HG02642 (cell line): ENCODE results near the gene ADAMTS3.
"Not testable (repeated sequence)": the region's sequence is repeated elsewhere in the genome, so short reads cannot be mapped to it uniquely, and the experiment has no call there.

Experiments
- ATAC-seq: cut with Tn5 transposase; IDR thresholded peaks from one replicate; pipeline ENCODE4 v1.9.1; 2021; ENCODE audit warnings: mild to moderate bottlenecking; ENCODE audit not compliant: unreplicated experiment, poor library complexity

The ADAMTS3 gene

GRCh38 chr4:72484981-72485380 lies 84.0 kb downstream of the ADAMTS3 start:
- no peak for ATAC-seq

- ATAC-seq, result no peak
Measured at GRCh38 chr4:72473434-72473900, 95.6 kb downstream of the ADAMTS3 start.

- ATAC-seq, result no peak
Measured at GRCh38 chr4:72471816-72472215, 97.2 kb downstream of the ADAMTS3 start.

GRCh38 chr4:72468904-72469502 lies 100.0 kb downstream of the ADAMTS3 start:
- no peak for ATAC-seq

GRCh38 chr4:72467633-72468032 lies 101.4 kb downstream of the ADAMTS3 start:
- no peak for ATAC-seq

- ATAC-seq, result no peak
Measured at GRCh38 chr4:72463724-72464123, 105.3 kb downstream of the ADAMTS3 start.

- no peak for ATAC-seq
Measured at GRCh38 chr4:72457158-72457557, 111.9 kb downstream of the ADAMTS3 start.

- no peak for ATAC-seq
Measured at GRCh38 chr4:72451349-72451748, 117.7 kb downstream of the ADAMTS3 start.

GRCh38 chr4:72449705-72450104 lies 119.3 kb downstream of the ADAMTS3 start:
- ATAC-seq, result no peak

GRCh38 chr4:72448231-72448630 lies 120.8 kb downstream of the ADAMTS3 start:
- ATAC-seq, result no peak

- ATAC-seq, result no peak
Measured at GRCh38 chr4:72446353-72447055, 122.5 kb downstream of the ADAMTS3 start.

GRCh38 chr4:72444092-72444491 lies 124.9 kb downstream of the ADAMTS3 start:
- no peak for ATAC-seq

- no peak for ATAC-seq
Measured at GRCh38 chr4:72442715-72443114, 126.3 kb downstream of the ADAMTS3 start.

GRCh38 chr4:72442147-72442546 lies 126.9 kb downstream of the ADAMTS3 start:
- ATAC-seq, result no peak

GRCh38 chr4:72440386-72440785 lies 128.6 kb downstream of the ADAMTS3 start:
- no peak for ATAC-seq

GRCh38 chr4:72432975-72433374 lies 136.0 kb downstream of the ADAMTS3 start:
- no peak for ATAC-seq

- no peak for ATAC-seq
Measured at GRCh38 chr4:72432282-72432681, 136.7 kb downstream of the ADAMTS3 start.

- no peak for ATAC-seq
Measured at GRCh38 chr4:72430988-72431387, 138.0 kb downstream of the ADAMTS3 start.

- ATAC-seq, result no peak
Measured at GRCh38 chr4:72430050-72430449, 139.0 kb downstream of the ADAMTS3 start.

GRCh38 chr4:72429397-72429889 lies 139.6 kb downstream of the ADAMTS3 start:
- no peak for ATAC-seq

GRCh38 chr4:72427057-72427456 lies 142.0 kb downstream of the ADAMTS3 start:
- no peak for ATAC-seq

GRCh38 chr4:72425908-72426307 lies 143.1 kb downstream of the ADAMTS3 start:
- not testable (repeated sequence) for ATAC-seq
